GM18505 (cell line): ENCODE results near the gene FGF1.

Source experiments
- ATAC-seq: cut with Tn5 transposase; IDR thresholded peaks from one replicate; pipeline ENCODE4 v1.9.1; 2021; ENCODE audit not compliant: unreplicated experiment
- POLR2A ChIP-seq: IDR thresholded peaks from 4 replicates; pipeline ENCODE4 v1.6.1; 2011; ENCODE audit warnings: borderline replicate concordance; ENCODE audit not compliant: insufficient read depth, insufficient read length; ENCODE audit errors: extremely low read depth

FGF1 gene

GRCh38 chr5:142688281-142688989 lies 2.5 kb upstream of the FGF1 start:
- ATAC-seq = no peak

GRCh38 chr5:142686968-142687367 lies 1.1 kb upstream of the FGF1 start:
- TF ChIP-seq POLR2A = no peak
- no peak for ATAC-seq

More at GRCh38 chr5:142688281-142688989, 2.5 kb upstream of the FGF1 start:
- TF ChIP-seq POLR2A = no peak

- no peak for ATAC-seq
- TF ChIP-seq POLR2A = no peak
Observed at GRCh38 chr5:142686210-142686734, 382 bp upstream of the FGF1 start.

DNA sequence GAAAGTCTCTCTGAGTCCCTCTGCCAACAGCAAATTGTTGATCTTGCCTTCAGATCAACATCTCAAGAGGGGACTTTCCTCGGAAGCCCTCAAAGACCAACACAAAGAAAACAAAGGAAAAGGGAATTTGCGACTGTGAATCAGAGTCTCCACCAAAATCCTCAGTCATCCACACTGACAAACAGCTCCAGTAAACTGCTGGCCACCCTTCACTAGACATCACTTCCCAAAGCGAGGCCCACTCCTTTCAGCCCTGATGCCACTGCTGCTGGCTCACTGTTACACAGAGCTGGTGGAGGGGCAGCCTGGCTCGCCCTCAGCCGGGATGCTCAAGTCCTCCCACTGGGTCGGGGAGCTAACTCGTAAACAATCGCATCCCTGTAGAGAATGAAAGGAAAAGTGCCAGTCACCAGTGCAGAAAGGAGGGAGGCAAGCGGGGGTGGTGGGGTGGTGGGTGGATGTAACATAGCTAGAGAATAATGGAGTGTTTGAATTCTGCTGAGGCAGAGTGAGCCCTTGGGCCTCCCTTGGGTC lies 1.3 kb downstream of the FGF1 start:
- ATAC-seq = no peak
- no peak for TF ChIP-seq POLR2A

DNA sequence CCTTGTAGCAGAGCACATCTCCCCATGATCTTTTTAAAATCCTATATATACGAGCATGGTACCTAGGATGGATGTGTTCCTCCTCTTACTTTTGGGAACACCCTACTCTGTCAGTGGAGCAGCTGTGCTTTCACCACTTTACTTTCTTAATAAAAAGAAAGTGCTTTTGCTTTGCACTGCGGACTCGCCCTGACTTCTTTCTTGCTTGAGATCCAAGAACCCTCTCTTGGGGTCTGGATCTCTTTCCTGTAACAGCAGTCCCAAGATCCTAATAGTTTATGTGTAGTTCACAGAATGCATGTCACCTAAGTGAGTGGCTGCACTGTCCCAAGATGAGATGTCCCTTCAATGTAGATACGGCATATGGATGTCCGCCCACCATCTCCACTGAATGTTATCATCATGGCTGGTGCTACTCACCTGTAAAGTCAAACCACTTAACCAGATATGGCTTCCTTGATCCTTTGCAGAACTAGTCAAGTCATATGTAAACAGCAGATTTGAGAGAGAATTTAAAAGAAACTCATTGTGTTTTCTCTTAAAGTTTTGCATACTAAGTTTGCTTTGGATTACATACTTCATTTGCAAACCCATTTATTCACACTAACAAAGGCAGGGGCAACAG lies 1.9 kb downstream of the FGF1 start:
- no peak for ATAC-seq
- TF ChIP-seq POLR2A = no peak

DNA sequence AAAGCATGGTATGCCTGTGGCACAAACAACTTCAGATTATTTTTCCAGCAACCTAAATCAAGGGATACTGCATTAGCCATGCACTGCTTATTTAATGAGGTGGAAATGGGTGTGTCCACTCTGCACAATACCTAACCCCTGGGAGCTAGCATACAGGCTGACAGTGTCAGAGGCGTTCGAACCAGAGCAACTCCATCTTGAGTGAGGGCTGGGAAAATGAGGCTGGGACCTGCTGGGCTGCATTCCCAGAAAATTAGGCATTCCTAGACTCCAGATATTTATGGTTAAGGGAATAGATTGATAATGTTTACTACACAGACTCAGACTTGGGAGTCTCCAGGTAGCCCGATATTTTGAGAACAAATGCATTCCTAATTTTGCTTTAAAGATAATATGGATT lies 2.8 kb downstream of the FGF1 start:
- no peak for ATAC-seq
- TF ChIP-seq POLR2A = no peak

- no peak for ATAC-seq
Observed at GRCh38 chr5:142680605-142681259, 5.2 kb downstream of the FGF1 start.

GRCh38 chr5:142679744-142680143 lies 6.1 kb downstream of the FGF1 start:
- no peak for TF ChIP-seq POLR2A
- no peak for ATAC-seq

More at GRCh38 chr5:142680605-142681259, 5.2 kb downstream of the FGF1 start:
- no peak for TF ChIP-seq POLR2A

DNA sequence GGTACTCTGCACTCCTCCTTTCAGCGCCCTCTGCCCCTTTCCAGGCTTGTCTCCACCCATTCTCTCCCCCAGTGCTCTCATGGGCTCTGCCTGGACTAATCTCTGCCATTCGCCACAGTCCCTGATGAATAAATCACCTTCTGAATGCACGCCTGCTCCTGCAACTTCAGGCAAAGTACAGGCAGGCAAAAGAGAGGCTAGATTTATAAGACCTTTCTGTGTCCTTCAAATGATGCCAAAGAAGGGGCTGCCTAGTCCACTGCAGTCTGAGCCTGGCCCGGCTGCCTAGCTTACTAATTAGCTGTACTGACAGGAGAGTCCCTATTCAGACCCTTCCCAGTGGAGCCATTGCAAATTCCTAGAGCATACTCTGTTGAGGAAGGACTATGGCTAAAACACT lies 7.4 kb downstream of the FGF1 start:
- ATAC-seq = no peak
- TF ChIP-seq POLR2A = no peak

DNA sequence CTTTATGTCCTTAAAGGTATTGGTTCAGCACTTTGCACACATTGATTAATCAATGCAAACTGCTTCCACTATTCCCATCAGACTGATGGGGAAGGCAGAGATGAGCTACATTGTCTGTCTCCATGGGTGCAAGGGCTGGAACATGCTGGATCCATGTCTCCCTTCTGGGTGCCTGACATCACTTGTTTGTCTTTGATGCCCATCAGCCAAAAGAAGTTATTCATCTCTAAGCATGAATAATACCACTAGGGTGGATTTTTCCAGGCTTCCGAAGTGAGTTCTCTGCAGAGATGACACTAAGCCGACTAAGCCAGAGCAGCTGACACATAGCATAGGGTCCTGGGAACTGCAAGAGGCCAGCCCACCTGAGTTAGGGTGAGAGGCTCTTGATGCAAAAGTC lies 8.7 kb downstream of the FGF1 start:
- no peak for TF ChIP-seq POLR2A
- no peak for ATAC-seq

GRCh38 chr5:142676318-142676717 lies 9.6 kb downstream of the FGF1 start:
- no peak for ATAC-seq

DNA sequence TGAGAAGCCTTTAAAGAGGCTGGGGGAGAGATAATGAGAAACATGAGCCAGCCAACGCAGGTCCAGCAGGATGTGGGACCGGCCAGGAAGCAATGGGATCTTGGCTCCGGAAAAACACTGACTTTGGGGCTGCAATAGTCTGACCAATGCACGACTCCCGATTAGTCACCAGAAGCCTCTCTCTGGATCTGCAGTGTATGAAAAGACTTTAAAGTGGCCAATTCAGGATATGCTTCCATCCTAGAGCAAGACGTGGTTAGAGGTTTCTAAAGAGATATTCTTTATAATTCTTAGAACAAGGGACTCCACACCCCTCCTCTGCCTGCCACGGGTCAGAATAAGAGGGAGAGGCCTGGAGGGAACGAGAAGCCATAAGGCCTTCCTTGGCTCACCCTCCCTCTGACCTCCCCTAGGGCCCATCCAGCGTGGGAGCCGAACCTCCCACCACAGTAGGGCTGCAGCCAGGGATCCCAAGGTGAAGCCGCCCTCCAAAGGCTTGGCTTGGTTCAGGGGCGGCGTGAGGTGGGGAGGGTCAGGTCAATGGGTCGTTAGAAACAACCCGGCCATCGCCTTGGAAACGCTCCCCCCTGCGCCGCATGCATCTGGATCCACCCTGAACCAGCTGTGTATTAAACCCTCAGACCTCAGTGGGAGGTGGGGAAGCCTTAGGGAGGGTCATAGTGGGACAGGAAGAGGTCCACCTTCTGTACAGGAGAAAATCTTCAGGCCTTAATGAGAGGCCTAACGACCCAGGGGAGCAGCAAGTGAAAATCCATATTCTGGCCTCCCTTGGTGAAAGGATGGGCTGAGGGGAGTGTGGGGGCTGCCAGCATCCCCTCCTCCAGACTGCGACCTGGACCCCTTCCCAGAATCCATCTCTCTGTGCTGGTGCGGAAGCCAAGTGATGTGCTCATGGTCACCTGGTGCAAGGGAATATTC lies 11.1 kb downstream of the FGF1 start:
- no peak for ATAC-seq

More at GRCh38 chr5:142676318-142676717, 9.6 kb downstream of the FGF1 start:
- TF ChIP-seq POLR2A = no peak

More for the DNA sequence above, 11.1 kb downstream of the FGF1 start:
- TF ChIP-seq POLR2A = no peak
